ENCODE measurements around the gene TOMT.
"Not testable (repeated sequence)": the region's sequence is repeated elsewhere in the genome, so short reads cannot be mapped to it uniquely, and the experiment has no call there.

Gene TOMT

DNA sequence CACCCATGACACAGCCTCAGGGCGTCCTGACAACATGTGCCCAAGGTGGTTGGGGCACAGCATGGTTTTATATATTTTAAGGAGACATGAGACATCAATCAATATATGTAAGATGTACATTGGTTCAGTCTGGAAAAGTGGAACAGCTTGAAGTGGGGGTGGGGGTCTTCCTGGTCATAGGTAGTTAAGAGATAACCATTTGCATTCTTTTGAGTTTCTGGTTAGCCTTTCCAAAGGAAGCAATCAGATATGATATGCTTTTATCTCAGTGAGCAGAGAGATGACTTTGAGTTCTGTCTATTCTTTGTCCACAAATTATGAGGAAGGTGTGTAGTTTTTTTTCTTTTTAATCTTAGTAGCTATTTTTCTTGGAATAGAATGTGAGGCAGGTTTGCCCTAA is 16.9 kb downstream of the TOMT start:
- TF ChIP-seq, protein P1, sequence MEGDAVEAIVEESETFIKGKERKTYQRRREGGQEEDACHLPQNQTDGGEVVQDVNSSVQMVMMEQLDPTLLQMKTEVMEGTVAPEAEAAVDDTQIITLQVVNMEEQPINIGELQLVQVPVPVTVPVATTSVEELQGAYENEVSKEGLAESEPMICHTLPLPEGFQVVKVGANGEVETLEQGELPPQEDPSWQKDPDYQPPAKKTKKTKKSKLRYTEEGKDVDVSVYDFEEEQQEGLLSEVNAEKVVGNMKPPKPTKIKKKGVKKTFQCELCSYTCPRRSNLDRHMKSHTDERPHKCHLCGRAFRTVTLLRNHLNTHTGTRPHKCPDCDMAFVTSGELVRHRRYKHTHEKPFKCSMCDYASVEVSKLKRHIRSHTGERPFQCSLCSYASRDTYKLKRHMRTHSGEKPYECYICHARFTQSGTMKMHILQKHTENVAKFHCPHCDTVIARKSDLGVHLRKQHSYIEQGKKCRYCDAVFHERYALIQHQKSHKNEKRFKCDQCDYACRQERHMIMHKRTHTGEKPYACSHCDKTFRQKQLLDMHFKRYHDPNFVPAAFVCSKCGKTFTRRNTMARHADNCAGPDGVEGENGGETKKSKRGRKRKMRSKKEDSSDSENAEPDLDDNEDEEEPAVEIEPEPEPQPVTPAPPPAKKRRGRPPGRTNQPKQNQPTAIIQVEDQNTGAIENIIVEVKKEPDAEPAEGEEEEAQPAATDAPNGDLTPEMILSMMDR (IDR thresholded peaks at IDR 0.05; ENCODE audit: low read depth, low read length) = no peak
- no peak for DNase-seq (ENCODE audit: low read depth, low spot score)
- no peak overlapping the region for H3K4me3 ChIP-seq (ENCODE audit: low read depth, low read length)
- in situ Hi-C loops (cut with HindIII; ENCODE audit: low sequenced_read_pairs) = no loop called here

DNA sequence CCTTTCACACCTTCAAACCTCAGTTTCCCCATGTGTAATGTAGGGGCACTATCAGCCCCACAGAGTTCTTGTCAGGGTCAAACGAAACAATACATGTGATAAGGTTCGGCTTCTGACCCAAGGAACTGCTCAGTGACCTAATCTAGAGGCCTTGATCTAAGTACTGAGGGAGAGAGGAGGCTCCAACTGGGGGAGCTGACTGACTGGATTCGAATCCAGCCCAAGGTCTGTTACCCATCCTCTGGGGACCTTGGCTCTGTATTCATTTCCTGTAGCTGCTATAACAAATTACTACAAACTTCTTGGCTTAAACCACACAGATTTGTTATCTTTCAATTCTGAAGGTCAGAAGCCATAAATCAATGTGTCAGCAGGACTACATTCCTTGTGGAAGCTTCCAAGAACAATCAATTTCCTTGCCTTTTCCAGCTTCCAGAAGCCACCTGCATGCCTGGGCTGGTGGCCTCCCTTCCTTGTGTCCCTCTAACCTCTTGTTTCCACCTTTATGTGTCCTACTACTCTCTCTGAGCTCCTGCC is 17.5 kb downstream of the TOMT start:
- TF ChIP-seq, protein P1 (IDR thresholded peaks at IDR 0.05; ENCODE audit: low read depth, low read length) = no peak
- in situ Hi-C loops (cut with HindIII; ENCODE audit: low sequenced_read_pairs) = no loop called here
- H3K4me3 ChIP-seq (ENCODE audit: low read depth, low read length) = no peak overlapping the region
- no peak for DNase-seq (ENCODE audit: low read depth, low spot score)

DNA sequence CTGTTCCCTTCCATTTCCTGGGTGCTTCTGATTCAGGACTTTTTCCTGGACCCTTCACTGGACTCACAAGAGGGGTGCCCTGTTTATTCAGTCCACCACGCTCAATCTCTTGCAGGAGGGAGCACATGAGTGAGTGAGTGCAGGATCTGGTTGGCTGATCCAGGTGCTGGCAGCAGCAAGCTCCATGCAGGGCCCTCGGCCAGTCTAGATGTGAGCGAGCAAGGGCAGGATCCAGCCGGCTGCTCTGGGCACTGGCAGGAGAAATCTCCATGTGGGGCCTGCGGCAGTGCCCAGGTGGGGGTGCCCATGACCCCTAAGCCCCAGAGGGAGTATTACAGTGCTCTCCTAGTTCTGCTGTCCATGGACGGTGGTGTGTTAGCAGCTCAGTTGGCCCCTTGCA is 18.3 kb downstream of the TOMT start:
- no peak for DNase-seq (ENCODE audit: low read depth, low spot score)
- TF ChIP-seq, protein P1 (IDR thresholded peaks at IDR 0.05; ENCODE audit: low read depth, low read length) = no peak
- in situ Hi-C loops (cut with HindIII; ENCODE audit: low sequenced_read_pairs) = no loop called here
- no peak overlapping the region for H3K4me3 ChIP-seq (ENCODE audit: low read depth, low read length)

DNA sequence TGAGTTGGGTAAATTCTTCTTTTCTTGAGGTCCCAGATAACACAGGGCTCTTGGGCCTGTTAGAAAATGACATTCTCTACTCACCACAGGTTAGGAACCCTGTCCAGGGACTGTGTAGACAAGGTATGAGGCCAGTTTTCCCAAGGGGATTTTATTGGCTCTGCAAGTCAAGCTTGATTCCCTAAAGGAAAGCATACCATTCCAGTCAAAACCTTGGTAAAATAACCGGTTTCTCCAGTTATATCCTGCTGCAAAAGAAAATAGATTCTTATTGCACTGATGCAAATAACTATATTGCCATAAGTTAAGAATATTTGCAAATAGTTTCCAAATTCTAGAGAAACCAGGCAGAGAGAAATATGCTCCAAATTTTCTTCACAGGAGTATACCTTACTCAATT is 20.2 kb downstream of the TOMT start:
- in situ Hi-C loops (cut with HindIII; ENCODE audit: low sequenced_read_pairs) = no loop called here
- TF ChIP-seq, protein P1 (IDR thresholded peaks at IDR 0.05; ENCODE audit: low read depth, low read length) = no peak
- H3K4me3 ChIP-seq (ENCODE audit: low read depth, low read length) = no peak overlapping the region
- DNase-seq (ENCODE audit: low read depth, low spot score) = no peak

DNA sequence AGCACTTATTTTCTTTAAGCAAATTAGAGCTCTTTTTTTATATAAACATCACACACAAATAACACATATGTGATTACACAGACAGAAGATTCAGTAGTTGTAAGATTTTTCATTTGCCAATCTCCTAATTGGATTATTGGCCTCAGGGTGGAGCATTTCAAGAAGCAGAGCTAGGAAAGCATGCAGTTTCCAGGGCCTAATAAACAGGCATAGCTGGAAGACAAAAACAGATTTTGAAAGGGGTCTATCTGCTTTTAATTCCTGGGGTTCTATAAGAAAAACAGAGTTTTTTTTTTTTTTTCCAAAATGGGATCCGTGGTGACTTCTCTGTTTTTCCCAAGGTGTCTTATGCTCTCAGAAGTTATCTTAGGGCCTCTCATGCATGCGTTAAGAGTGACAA is 22.2 kb downstream of the TOMT start:
- H3K4me3 ChIP-seq (ENCODE audit: low read depth, low read length) = no peak overlapping the region
- in situ Hi-C loops (cut with HindIII; ENCODE audit: low sequenced_read_pairs) = no loop called here
- TF ChIP-seq, protein P1 (IDR thresholded peaks at IDR 0.05; ENCODE audit: low read depth, low read length) = no peak
- no peak for DNase-seq (ENCODE audit: low read depth, low spot score)

DNA sequence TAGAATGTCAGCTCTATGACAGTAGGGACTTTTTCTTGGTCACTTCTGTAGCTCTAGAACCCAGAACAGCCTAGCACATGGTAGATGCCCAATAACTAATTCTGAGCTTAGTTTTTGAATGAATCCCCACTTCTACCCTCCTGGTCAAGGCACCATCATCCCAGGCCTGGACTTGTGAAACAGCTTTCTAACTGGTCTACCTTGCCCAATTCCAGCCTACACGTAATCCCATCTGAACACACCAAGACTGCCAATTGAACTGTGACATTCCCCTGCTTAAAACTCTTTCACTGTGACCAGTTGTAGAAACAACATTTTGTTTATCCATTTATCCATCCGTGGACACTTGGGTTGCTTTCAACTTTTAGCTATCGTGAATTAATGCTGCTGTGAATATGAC is 23.7 kb downstream of the TOMT start:
- in situ Hi-C loops (cut with HindIII; ENCODE audit: low sequenced_read_pairs) = no loop called here
- TF ChIP-seq, protein P1 (IDR thresholded peaks at IDR 0.05; ENCODE audit: low read depth, low read length) = no peak
- no peak overlapping the region for H3K4me3 ChIP-seq (ENCODE audit: low read depth, low read length)
- no peak for DNase-seq (ENCODE audit: low read depth, low spot score)

DNA sequence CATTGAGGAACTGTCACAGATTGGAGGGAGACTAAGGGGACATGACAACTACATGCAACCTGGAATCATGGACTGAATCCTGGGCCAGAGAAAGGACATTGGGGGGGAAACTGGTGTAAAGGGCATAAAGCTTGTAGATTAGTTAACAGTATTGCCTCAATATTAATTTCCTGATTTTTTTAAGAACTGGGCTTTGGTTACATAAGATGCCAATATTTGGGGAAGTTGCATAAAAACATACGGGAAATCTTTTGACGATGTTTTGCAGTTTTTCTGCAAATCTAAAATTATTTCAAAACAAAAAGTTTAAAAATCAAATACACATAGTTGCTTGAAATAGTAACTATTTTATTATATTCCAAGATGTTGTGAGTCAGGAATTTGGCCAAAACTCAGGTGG is 26.9 kb downstream of the TOMT start:
- H3K4me3 ChIP-seq (ENCODE audit: low read depth, low read length) = no peak overlapping the region
- TF ChIP-seq, protein P1 (IDR thresholded peaks at IDR 0.05; ENCODE audit: low read depth, low read length) = no peak
- DNase-seq (ENCODE audit: low read depth, low spot score) = no peak
- in situ Hi-C loops (cut with HindIII; ENCODE audit: low sequenced_read_pairs) = no loop called here

DNA sequence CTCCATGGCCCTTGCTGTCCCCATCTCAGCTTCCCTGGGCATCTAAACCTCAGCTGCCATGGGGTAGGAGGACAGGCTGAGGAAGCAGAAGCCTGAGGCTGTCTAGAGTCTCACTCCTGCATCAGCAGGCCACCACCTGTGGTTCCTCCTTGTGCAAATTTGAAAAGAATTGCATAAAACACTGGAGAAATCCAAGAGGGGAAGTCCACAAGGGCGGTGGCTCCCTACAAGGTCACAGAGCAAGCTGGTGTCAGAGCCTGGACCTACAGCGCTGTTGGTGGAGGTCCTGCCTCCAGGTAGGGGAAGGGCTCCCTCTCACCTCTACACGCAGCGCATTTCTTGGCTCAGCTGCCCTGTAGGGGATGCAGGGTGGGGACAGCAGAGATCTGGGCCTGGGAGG is 29.7 kb downstream of the TOMT start, which contains the start of gene FOLR3:
TSS of gene FOLR3 (plus strand) at position 253 of the 400 bp plus-strand sequence. CDS start 228 bp downstream, outside the sequence.
- H3K4me3 ChIP-seq (ENCODE audit: low read depth, low read length); in situ Hi-C loops (cut with HindIII; ENCODE audit: low sequenced_read_pairs); DNase-seq (ENCODE audit: low read depth, low spot score): not testable (repeated sequence)

Data from astrocyte of the spinal cord (primary cell).